Smooth muscle cell (in vitro differentiated cells): ENCODE data around the gene AGBL4. TPM values are rescaled to one million over a fixed set of nuclear protein-coding genes. Genes with fewer than 3 reads are reported as not detected.

Experiments used
- DNase-seq: peaks from one replicate; lab custom pipeline; 2025; ENCODE audit not compliant: unreplicated experiment; lab: John Stamatoyannopoulos, UW
- H2AFZ ChIP-seq: fragments of 200-600 bp; sonication (generic); 2 replicates; pipeline ENCODE4 v1.6.0; 2016; ENCODE audit warnings: antibody characterized with exemption, low read depth, mild to moderate bottlenecking
- H3F3A ChIP-seq: fragments of 200-600 bp; sonication (generic); 2 replicates; pipeline ENCODE4 v1.6.0; 2017; ENCODE audit warnings: antibody characterized with exemption, low read depth
- H3K27ac ChIP-seq: fragments of 200-600 bp; sonication (generic); 2 replicates; pipeline ENCODE4 v1.5.1; 2016; ENCODE audit warnings: low read depth, mild to moderate bottlenecking
- H3K27me3 ChIP-seq: fragments of 200-600 bp; sonication (generic); 2 replicates; pipeline ENCODE4 v1.6.1; 2016; ENCODE audit warnings: low read depth, mild to moderate bottlenecking
- H3K36me3 ChIP-seq: fragments of 200-600 bp; sonication (generic); 2 replicates; pipeline ENCODE4 v1.5.1; 2016; ENCODE audit warnings: low read depth
- H3K4me1 ChIP-seq: fragments of 200-600 bp; sonication (generic); 2 replicates; pipeline ENCODE4 v1.5.1; 2016; ENCODE audit warnings: low read depth
- H3K4me2 ChIP-seq: fragments of 200-600 bp; sonication (generic); 2 replicates; pipeline ENCODE4 v1.6.0; 2016; ENCODE audit warnings: mild to moderate bottlenecking
- H3K4me3 ChIP-seq: fragments of 200-600 bp; sonication (generic); 2 replicates; pipeline ENCODE4 v1.5.1; 2016; ENCODE audit warnings: mild to moderate bottlenecking
- H3K79me2 ChIP-seq: fragments of 200-600 bp; sonication (generic); 2 replicates; pipeline ENCODE4 v1.6.0; 2016; ENCODE audit warnings: low read depth, mild to moderate bottlenecking
- H3K9ac ChIP-seq: fragments of 200-600 bp; sonication (generic); 2 replicates; pipeline ENCODE4 v1.6.0; 2016; ENCODE audit warnings: low read depth
- H3K9me3 ChIP-seq: fragments of 200-600 bp; sonication (generic); replicated peaks from 2 replicates; pipeline ENCODE4 v1.5.1; 2016; ENCODE audit warnings: low read depth
- H4K20me1 ChIP-seq: fragments of 200-600 bp; sonication (generic); 2 replicates; pipeline ENCODE4 v1.6.0; 2016; ENCODE audit warnings: low read depth
- CTCF ChIP-seq: fragments of 200-600 bp; sonication (generic); IDR thresholded peaks from 2 replicates; pipeline ENCODE4 v1.5.1; 2017; ENCODE audit warnings: borderline replicate concordance, mild to moderate bottlenecking, antibody characterized with exemption; ENCODE audit not compliant: insufficient read depth, poor library complexity, severe bottlenecking
- WGBS: methylation state at CpG from one replicate; pipeline ENCODE4 v1.1.7; 2016; ENCODE audit warnings: low lambda C conversion rate; 5-methylcytosine and 5-hydroxymethylcytosine counted together
- polyA plus RNA-seq: library from polyadenylated mRNA; unstranded; fragments of >200 nt; fragmentation: Nextera tagmentation; extraction: Ambion mirVana; gene quantifications from 2 replicates; pipeline ENCODE4 v1.2.1, GENCODE V29; 2016
- total RNA-seq: library from RNA; depleted of rRNA; stranded (reverse); fragments of >200 nt; gene quantifications from 2 replicates; pipeline ENCODE4 v1.2.3, GENCODE V29; 2014

AGBL4 gene
- total and polyA plus RNA-seq, 2 experiments from 2014 or later: 0.29 TPM; not detected in 1

GRCh38 chr1:48977273-48977672, 1046.5 kb downstream of the AGBL4 start:
- no peak overlapping the region for H3K4me2 ChIP-seq
- no peaks in the 10 kb centered on the region for H3K79me2 ChIP-seq
- no peaks in the 10 kb centered on the region for H3K4me1 ChIP-seq
- no peaks in the 10 kb centered on the region for H3K27me3 ChIP-seq
- H3F3A ChIP-seq: no peaks in the 10 kb centered on the region
- H4K20me1 ChIP-seq: no peaks in the 10 kb centered on the region
- H2AFZ ChIP-seq: no peak overlapping the region
- H3K4me3 ChIP-seq: no peak overlapping the region
- no peaks in the 10 kb centered on the region for H3K36me3 ChIP-seq
- no peak for DNase-seq
- H3K27ac ChIP-seq: no peak overlapping the region
- WGBS: 60% methylated on average over 2 of the region's 2 CpGs
- no peaks in the 10 kb centered on the region for H3K9me3 ChIP-seq
- TF ChIP-seq CTCF: no peak
- no peak overlapping the region for H3K9ac ChIP-seq

DNA sequence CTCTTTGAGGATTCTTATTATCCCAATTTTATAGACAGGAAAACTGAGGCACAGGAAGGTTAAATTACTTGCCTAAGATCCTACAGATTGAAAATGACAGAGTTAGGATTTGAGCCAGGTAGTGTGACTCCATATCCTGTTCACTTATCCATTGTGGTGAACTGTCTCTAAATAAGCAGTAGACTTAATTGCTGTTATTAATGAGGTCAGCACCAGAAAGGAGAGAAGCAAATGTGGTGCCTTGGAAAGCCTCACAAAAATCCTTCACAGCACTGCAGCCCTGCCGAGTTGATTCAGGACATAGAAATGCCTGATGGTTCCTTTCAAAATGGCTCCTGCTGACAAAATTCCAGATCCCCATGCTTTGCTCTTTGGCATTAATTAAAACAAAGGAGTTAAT, 1053.8 kb downstream of the AGBL4 start:
- no peaks in the 10 kb centered on the region for H3F3A ChIP-seq
- no peaks in the 10 kb centered on the region for H3K4me1 ChIP-seq
- no peak overlapping the region for H3K27ac ChIP-seq
- 73% methylated on average over 1 of the region's 1 CpG for WGBS
- no peaks in the 10 kb centered on the region for H3K9me3 ChIP-seq
- H3K4me2 ChIP-seq: no peak overlapping the region
- H3K79me2 ChIP-seq: no peaks in the 10 kb centered on the region
- no peak for TF ChIP-seq CTCF
- H2AFZ ChIP-seq: no peak overlapping the region
- H3K36me3 ChIP-seq: no peaks in the 10 kb centered on the region
- H3K27me3 ChIP-seq: no peaks in the 10 kb centered on the region
- no peak overlapping the region for H3K4me3 ChIP-seq
- DNase-seq: no peak
- H3K9ac ChIP-seq: no peak overlapping the region
- H4K20me1 ChIP-seq: no peaks in the 10 kb centered on the region

- no peak overlapping the region for H3K4me2 ChIP-seq
- H3K4me1 ChIP-seq: no peaks in the 10 kb centered on the region
- WGBS: 46% methylated on average over 3 of the region's 3 CpGs
These were observed 1056.4 kb downstream of the AGBL4 start for GRCh38 chr1:48967318-48967717.

More at GRCh38 chr1:48967318-48967717, 1056.4 kb downstream of the AGBL4 start:
- Histone ChIP-seq H3K27ac (no peak overlapping the region), H3K27me3 (no peaks in the 10 kb centered on the region), H3K79me2 (no peaks in the 10 kb centered on the region), H3K9me3 (no peaks in the 10 kb centered on the region), H4K20me1 (no peaks in the 10 kb centered on the region), H3K9ac (no peak overlapping the region), H3K36me3 (no peaks in the 10 kb centered on the region), H3F3A (no peaks in the 10 kb centered on the region), H2AFZ (no peak overlapping the region), H3K4me3 (no peak overlapping the region)
- DNase-seq: no peak
- no peak for TF ChIP-seq CTCF
